ENCODE results near the gene ULBP2.
"Not testable (repeated sequence)": the region's sequence is repeated elsewhere in the genome, so short reads cannot be mapped to it uniquely, and the experiment has no call there.

The ULBP2 gene

GRCh38 chr6:149909701-149910470, 31.9 kb upstream of the ULBP2 start:
- DNase-seq (ENCODE audit: low read depth in 2 of 2) = no peak
- TF ChIP-seq, protein P1, sequence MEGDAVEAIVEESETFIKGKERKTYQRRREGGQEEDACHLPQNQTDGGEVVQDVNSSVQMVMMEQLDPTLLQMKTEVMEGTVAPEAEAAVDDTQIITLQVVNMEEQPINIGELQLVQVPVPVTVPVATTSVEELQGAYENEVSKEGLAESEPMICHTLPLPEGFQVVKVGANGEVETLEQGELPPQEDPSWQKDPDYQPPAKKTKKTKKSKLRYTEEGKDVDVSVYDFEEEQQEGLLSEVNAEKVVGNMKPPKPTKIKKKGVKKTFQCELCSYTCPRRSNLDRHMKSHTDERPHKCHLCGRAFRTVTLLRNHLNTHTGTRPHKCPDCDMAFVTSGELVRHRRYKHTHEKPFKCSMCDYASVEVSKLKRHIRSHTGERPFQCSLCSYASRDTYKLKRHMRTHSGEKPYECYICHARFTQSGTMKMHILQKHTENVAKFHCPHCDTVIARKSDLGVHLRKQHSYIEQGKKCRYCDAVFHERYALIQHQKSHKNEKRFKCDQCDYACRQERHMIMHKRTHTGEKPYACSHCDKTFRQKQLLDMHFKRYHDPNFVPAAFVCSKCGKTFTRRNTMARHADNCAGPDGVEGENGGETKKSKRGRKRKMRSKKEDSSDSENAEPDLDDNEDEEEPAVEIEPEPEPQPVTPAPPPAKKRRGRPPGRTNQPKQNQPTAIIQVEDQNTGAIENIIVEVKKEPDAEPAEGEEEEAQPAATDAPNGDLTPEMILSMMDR (IDR thresholded peaks at IDR 0.05; ENCODE audit: low read depth, low read length) = no peak

GRCh38 chr6:149910721-149911151, 31.1 kb upstream of the ULBP2 start:
- TF ChIP-seq, protein P1 (IDR thresholded peaks at IDR 0.05; ENCODE audit: low read depth, low read length) = no peak
- DNase-seq (ENCODE audit: low read depth in 2 of 2) = no peak
- no peak overlapping the region for H3K4me3 ChIP-seq (replicated peaks in 1 of 2; ENCODE audit: low read depth in 2 of 2, low read length in 2 of 2)

More at GRCh38 chr6:149909701-149910470, 31.9 kb upstream of the ULBP2 start:
- H3K4me3 ChIP-seq (replicated peaks in 1 of 2; ENCODE audit: low read depth in 2 of 2, low read length in 2 of 2) = no peak overlapping the region

GRCh38 chr6:149912680-149913079, 29.1 kb upstream of the ULBP2 start:
- H3K4me3 ChIP-seq (replicated peaks in 1 of 2; ENCODE audit: low read depth in 2 of 2, low read length in 2 of 2); DNase-seq (ENCODE audit: low read depth in 2 of 2): not testable (repeated sequence)

- no peak overlapping the region for H3K4me3 ChIP-seq (replicated peaks in 1 of 2; ENCODE audit: low read depth in 2 of 2, low read length in 2 of 2)
- no peak for DNase-seq (ENCODE audit: low read depth in 2 of 2)
- TF ChIP-seq, protein P1 (IDR thresholded peaks at IDR 0.05; ENCODE audit: low read depth, low read length) = no peak
These were observed 28.7 kb upstream of the ULBP2 start for GRCh38 chr6:149913085-149913484.

DNA sequence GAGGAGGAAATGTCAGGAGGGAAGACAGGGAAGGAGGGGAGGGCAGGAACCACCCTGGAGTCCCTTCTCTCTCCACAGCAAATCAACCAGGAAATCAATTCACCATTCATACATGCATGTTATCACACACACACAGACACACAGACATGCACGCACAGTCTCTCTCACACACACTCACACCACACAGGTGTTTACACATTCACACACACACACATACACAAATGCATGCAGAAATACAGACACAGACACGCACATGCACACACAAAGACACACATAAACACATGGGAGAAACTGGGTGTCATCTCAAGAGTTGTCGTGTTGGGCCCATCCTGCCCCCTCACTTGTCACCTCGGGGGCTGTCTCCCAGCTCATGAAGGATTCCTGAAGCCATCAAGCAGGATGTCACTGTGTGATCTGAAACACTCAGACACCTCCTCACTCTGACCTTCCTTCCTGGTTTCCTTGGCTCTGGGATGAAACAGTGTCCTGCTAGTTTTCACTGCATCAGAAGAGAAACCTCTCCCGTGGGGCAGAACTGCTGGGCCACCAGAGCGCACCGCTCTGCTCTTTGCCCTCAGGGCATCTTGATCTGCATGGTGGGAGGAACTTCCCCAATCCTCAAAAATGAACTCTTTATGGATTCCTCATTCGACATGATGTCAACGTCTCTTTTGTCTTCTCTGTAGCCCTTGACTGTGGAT, 28.1 kb upstream of the ULBP2 start:
- TF ChIP-seq, protein P1 (IDR thresholded peaks at IDR 0.05; ENCODE audit: low read depth, low read length) = no peak
- H3K4me3 ChIP-seq (replicated peaks in 1 of 2; ENCODE audit: low read depth in 2 of 2, low read length in 2 of 2) = no peak overlapping the region
- no peak for DNase-seq (ENCODE audit: low read depth in 2 of 2)

- no peak overlapping the region for H3K4me3 ChIP-seq (replicated peaks in 1 of 2; ENCODE audit: low read depth in 2 of 2, low read length in 2 of 2)
- no peak for DNase-seq (ENCODE audit: low read depth in 2 of 2)
- TF ChIP-seq, protein P1 (IDR thresholded peaks at IDR 0.05; ENCODE audit: low read depth, low read length) = no peak
These were observed 25.6 kb upstream of the ULBP2 start for GRCh38 chr6:149915970-149916865.

Data from cardiac fibroblast (primary cell).